Measurements from ENCODE around the gene CTTN. TPM values are rescaled to one million over a fixed set of nuclear protein-coding genes. Genes with fewer than 3 reads are reported as not detected.

CTTN gene
- total and polyA plus RNA-seq, 2 donors = 121 to 149 TPM

- H3K4me3 ChIP-seq (ENCODE audit: low read depth, low read length) = no peak overlapping the region
- DNase-seq (ENCODE audit: extremely low spot score) = no peak
- no peaks in the 10 kb centered on the region for H3K4me1 ChIP-seq (ENCODE audit: insufficient read depth)
- WGBS = 73% methylated on average over 16 of the region's 16 CpGs
- H3K36me3 ChIP-seq (ENCODE audit: insufficient read depth) = peaks cover 8% of the 10 kb centered on the region
- no peak overlapping the region for H3K27ac ChIP-seq (ENCODE audit: low read depth)
Observed at GRCh38 chr11:70432065-70432464, 33.7 kb downstream of the CTTN start.

- no peak overlapping the region for H3K27ac ChIP-seq (ENCODE audit: low read depth)
- no peaks in the 10 kb centered on the region for H3K4me1 ChIP-seq (ENCODE audit: insufficient read depth)
- no peak overlapping the region for H3K4me3 ChIP-seq (ENCODE audit: low read depth, low read length)
- WGBS = 83% methylated on average over 15 of the region's 15 CpGs
- DNase-seq (ENCODE audit: extremely low spot score) = no peak
- H3K36me3 ChIP-seq (ENCODE audit: insufficient read depth) = peaks cover 8% of the 10 kb centered on the region
Observed at GRCh38 chr11:70432580-70432979, 34.3 kb downstream of the CTTN start.

GRCh38 chr11:70433038-70433437, 34.7 kb downstream of the CTTN start:
- WGBS = 91% methylated on average over 20 of the region's 20 CpGs
- H3K36me3 ChIP-seq (ENCODE audit: insufficient read depth) = peaks cover 8% of the 10 kb centered on the region

GRCh38 chr11:70433526-70433925, 35.2 kb downstream of the CTTN start:
- no peak for DNase-seq (ENCODE audit: extremely low spot score)
- WGBS = 86% methylated on average over 13 of the region's 13 CpGs
- Histone ChIP-seq H3K36me3 (ENCODE audit: insufficient read depth) (peaks cover 8% of the 10 kb centered on the region), H3K27ac (ENCODE audit: low read depth) (no peak overlapping the region), H3K4me3 (ENCODE audit: low read depth, low read length) (no peak overlapping the region), H3K4me1 (ENCODE audit: insufficient read depth) (no peaks in the 10 kb centered on the region)

More at GRCh38 chr11:70433038-70433437, 34.7 kb downstream of the CTTN start:
- DNase-seq (ENCODE audit: extremely low spot score) = no peak
- Histone ChIP-seq H3K27ac (ENCODE audit: low read depth) (no peak overlapping the region), H3K4me1 (ENCODE audit: insufficient read depth) (no peaks in the 10 kb centered on the region), H3K4me3 (ENCODE audit: low read depth, low read length) (no peak overlapping the region)

GRCh38 chr11:70433966-70434812, 35.9 kb downstream of the CTTN start:
- DNase-seq (ENCODE audit: extremely low spot score) = no peak
- 90% methylated on average over 36 of the region's 36 CpGs for WGBS
- no peak overlapping the region for H3K27ac ChIP-seq (ENCODE audit: low read depth)
- H3K4me3 ChIP-seq (ENCODE audit: low read depth, low read length) = no peak overlapping the region
- H3K36me3 ChIP-seq (ENCODE audit: insufficient read depth) = peaks cover 6% of the 10 kb centered on the region
- no peaks in the 10 kb centered on the region for H3K4me1 ChIP-seq (ENCODE audit: insufficient read depth)

- Histone ChIP-seq H3K4me1 (ENCODE audit: insufficient read depth) (no peaks in the 10 kb centered on the region), H3K27ac (ENCODE audit: low read depth) (no peak overlapping the region), H3K36me3 (ENCODE audit: insufficient read depth) (peaks cover 6% of the 10 kb centered on the region), H3K4me3 (ENCODE audit: low read depth, low read length) (no peak overlapping the region)
- no peak for DNase-seq (ENCODE audit: extremely low spot score)
- 86% methylated on average over 17 of the region's 17 CpGs for WGBS
Observed at GRCh38 chr11:70434813-70435278, 36.5 kb downstream of the CTTN start.

GRCh38 chr11:70435361-70435760, 37.0 kb downstream of the CTTN start:
- Histone ChIP-seq H3K36me3 (ENCODE audit: insufficient read depth) (peaks cover 6% of the 10 kb centered on the region), H3K4me1 (ENCODE audit: insufficient read depth) (no peaks in the 10 kb centered on the region), H3K27ac (ENCODE audit: low read depth) (no peak overlapping the region), H3K4me3 (ENCODE audit: low read depth, low read length) (no peak overlapping the region)
- WGBS = 94% methylated on average over 13 of the region's 13 CpGs
- no peak for DNase-seq (ENCODE audit: extremely low spot score)

- DNase-seq (ENCODE audit: extremely low spot score) = no peak
- Histone ChIP-seq H3K4me3 (ENCODE audit: low read depth, low read length) (no peak overlapping the region), H3K36me3 (ENCODE audit: insufficient read depth) (peaks cover 6% of the 10 kb centered on the region), H3K27ac (ENCODE audit: low read depth) (no peak overlapping the region), H3K4me1 (ENCODE audit: insufficient read depth) (no peaks in the 10 kb centered on the region)
- 94% methylated on average over 24 of the region's 24 CpGs for WGBS
Observed at GRCh38 chr11:70435765-70436500, 37.6 kb downstream of the CTTN start.

GRCh38 chr11:70436501-70436860, 38.2 kb downstream of the CTTN start:
- H3K4me1 ChIP-seq (ENCODE audit: insufficient read depth) = no peaks in the 10 kb centered on the region
- no peak for DNase-seq (ENCODE audit: extremely low spot score)
- peaks cover 6% of the 10 kb centered on the region for H3K36me3 ChIP-seq (ENCODE audit: insufficient read depth)
- H3K27ac ChIP-seq (ENCODE audit: low read depth) = no peak overlapping the region
- H3K4me3 ChIP-seq (ENCODE audit: low read depth, low read length) = no peak overlapping the region
- 92% methylated on average over 15 of the region's 15 CpGs for WGBS

- 92% methylated on average over 18 of the region's 18 CpGs for WGBS
- no peak overlapping the region for H3K27ac ChIP-seq (ENCODE audit: low read depth)
Observed at GRCh38 chr11:70437111-70437784, 38.9 kb downstream of the CTTN start.

GRCh38 chr11:70440206-70440605, 41.9 kb downstream of the CTTN start:
- Histone ChIP-seq H3K27ac (ENCODE audit: low read depth) (no peak overlapping the region), H3K36me3 (ENCODE audit: insufficient read depth) (peaks cover 2% of the 10 kb centered on the region), H3K4me1 (ENCODE audit: insufficient read depth) (no peaks in the 10 kb centered on the region), H3K4me3 (ENCODE audit: low read depth, low read length) (no peak overlapping the region)
- no peak for DNase-seq (ENCODE audit: extremely low spot score)
- WGBS = 82% methylated on average over 6 of the region's 6 CpGs

More at GRCh38 chr11:70437111-70437784, 38.9 kb downstream of the CTTN start:
- Histone ChIP-seq H3K4me3 (ENCODE audit: low read depth, low read length) (no peak overlapping the region), H3K4me1 (ENCODE audit: insufficient read depth) (no peaks in the 10 kb centered on the region), H3K36me3 (ENCODE audit: insufficient read depth) (peaks cover 6% of the 10 kb centered on the region)
- no peak for DNase-seq (ENCODE audit: extremely low spot score)

- no peaks in the 10 kb centered on the region for H3K36me3 ChIP-seq (ENCODE audit: insufficient read depth)
- no peak for DNase-seq (ENCODE audit: extremely low spot score)
Observed at GRCh38 chr11:70443773-70444030, 45.4 kb downstream of the CTTN start.

GRCh38 chr11:70445091-70445490, 46.8 kb downstream of the CTTN start:
- H3K4me1 ChIP-seq (ENCODE audit: insufficient read depth) = no peaks in the 10 kb centered on the region
- no peaks in the 10 kb centered on the region for H3K36me3 ChIP-seq (ENCODE audit: insufficient read depth)
- DNase-seq (ENCODE audit: extremely low spot score) = no peak
- H3K4me3 ChIP-seq (ENCODE audit: low read depth, low read length) = no peak overlapping the region
- 88% methylated on average over 11 of the region's 11 CpGs for WGBS
- H3K27ac ChIP-seq (ENCODE audit: low read depth) = no peak overlapping the region

More at GRCh38 chr11:70443773-70444030, 45.4 kb downstream of the CTTN start:
- Histone ChIP-seq H3K4me1 (ENCODE audit: insufficient read depth) (no peaks in the 10 kb centered on the region), H3K27ac (ENCODE audit: low read depth) (no peak overlapping the region), H3K4me3 (ENCODE audit: low read depth, low read length) (no peak overlapping the region)
- 70% methylated on average over 11 of the region's 11 CpGs for WGBS

- no peaks in the 10 kb centered on the region for H3K4me1 ChIP-seq (ENCODE audit: insufficient read depth)
- 80% methylated on average over 7 of the region's 7 CpGs for WGBS
- DNase-seq (ENCODE audit: extremely low spot score) = no peak
- H3K36me3 ChIP-seq (ENCODE audit: insufficient read depth) = no peaks in the 10 kb centered on the region
- no peak overlapping the region for H3K4me3 ChIP-seq (ENCODE audit: low read depth, low read length)
- H3K27ac ChIP-seq (ENCODE audit: low read depth) = no peak overlapping the region
Observed at GRCh38 chr11:70445605-70446004, 47.3 kb downstream of the CTTN start.

All from urinary bladder (tissue), 4 donors.